Adrenal gland (tissue), 5 donors: ENCODE measurements around the gene PLA2G4E.

Experiments
- CTCF ChIP-seq, 6 experiments: fragments of 450-650 bp in 4 of 6; fragments of 200-600 bp in 2 of 6; sonication (generic) in 1 of 6; IDR thresholded peaks; 1 replicate in 5 of 6; 2 replicates in 1 of 6; pipeline versions ENCODE4 v1.5.1 to v1.8.0; 2016 to 2021; ENCODE audit warnings: antibody characterized with exemption in 6 of 6, mild to moderate bottlenecking in 2 of 6, moderate library complexity in 1 of 6
- POLR2A ChIP-seq, 2 donors: fragments of 450-650 bp; IDR thresholded peaks; one replicate each; pipeline ENCODE4 v1.6.1; 2017; ENCODE audit warnings: antibody characterized with exemption in 2 of 2, mild to moderate bottlenecking in 2 of 2, moderate library complexity in 1 of 2
- donor health status: DM: no; HTN: no; CAD: no.

GRCh38 chr15:41994171-41994650 is 26.6 kb downstream of the PLA2G4E start:
- TF ChIP-seq POLR2A (IDR thresholded peaks at IDR 0.05) = no peak
- no peak for TF ChIP-seq CTCF (IDR thresholded peaks at IDR 0.05)
